Measurements from ENCODE around the gene ASMT. TPM values are rescaled to one million over a fixed set of nuclear protein-coding genes. Genes with fewer than 3 reads are reported as not detected.

ASMT gene
- polyA plus RNA-seq, 1 of the 3 experiments (the other 2 are of a cell fraction) = 0.26 TPM

- DNase-seq = no peak
- Histone ChIP-seq H3K27ac (ENCODE audit: low read depth in 2 of 2, low read length in 1 of 2) (no peak overlapping the region), H3K4me3 (ENCODE audit: low read depth in 2 of 2, low read length in 1 of 2) (no peak overlapping the region), H2AFZ (ENCODE audit: low read depth) (no peak overlapping the region), H3K27me3 (ENCODE audit: insufficient read depth) (peaks cover 30% of the 10 kb centered on the region; the same call in 1 of the 2 replicates), H3K9me3 (no peaks in the 10 kb centered on the region), H3F3A (replicated peaks; ENCODE audit: insufficient read depth) (no peaks in the 10 kb centered on the region), H4K20me1 (ENCODE audit: insufficient read depth) (no peaks in the 10 kb centered on the region), H3K4me1 (ENCODE audit: control insufficient read depth in 1 of 2, insufficient read depth in 2 of 2, low read depth in 1 of 2, low read length in 1 of 2) (no peaks in the 10 kb centered on the region), H3K79me2 (ENCODE audit: insufficient read depth) (no peaks in the 10 kb centered on the region), H3K9me2 (no peaks in the 10 kb centered on the region), H3K4me2 (no peak overlapping the region), H3K9ac (no peak overlapping the region), H3K36me3 (replicated peaks in 1 of 2; ENCODE audit: control insufficient read depth in 1 of 2, insufficient read depth in 2 of 2, low read length in 1 of 2) (no peaks in the 10 kb centered on the region)
- CTCF ChIA-PET = no interaction called here
- POLR2A ChIA-PET = no interaction called here
- WGBS (ENCODE audit: low lambda C conversion rate) = 68% methylated on average over 7 of the region's 7 CpGs
- no peak for TF ChIP-seq USF2 (IDR thresholded peaks at IDR 0.05; ENCODE audit: borderline replicate concordance, low read depth, low read length)
- no peak for TF ChIP-seq FOXM1 (IDR thresholded peaks at IDR 0.05; ENCODE audit: low read depth)
Observed at GRCh38 chrX:1629244-1629643, 14.4 kb downstream of the ASMT start.

GRCh38 chrX:1646009-1646408 is 31.1 kb downstream of the ASMT start:
- POLR2A ChIA-PET = no interaction called here
- no peaks in the 10 kb centered on the region for H3K79me2 ChIP-seq (ENCODE audit: insufficient read depth)

More at GRCh38 chrX:1646009-1646408, 31.1 kb downstream of the ASMT start:
- Histone ChIP-seq H3K27ac (ENCODE audit: low read depth in 2 of 2, low read length in 1 of 2) (no peak overlapping the region), H3K9ac (no peak overlapping the region), H3F3A (replicated peaks; ENCODE audit: insufficient read depth) (no peaks in the 10 kb centered on the region), H2AFZ (ENCODE audit: low read depth) (no peak overlapping the region), H4K20me1 (ENCODE audit: insufficient read depth) (no peaks in the 10 kb centered on the region), H3K4me3 (ENCODE audit: low read depth in 2 of 2, low read length in 1 of 2) (no peak overlapping the region), H3K27me3 (ENCODE audit: insufficient read depth) (peaks cover 15% of the 10 kb centered on the region; the same call in 1 of the 2 replicates), H3K36me3 (replicated peaks in 1 of 2; ENCODE audit: control insufficient read depth in 1 of 2, insufficient read depth in 2 of 2, low read length in 1 of 2) (no peaks in the 10 kb centered on the region), H3K9me3 (no peaks in the 10 kb centered on the region), H3K4me1 (ENCODE audit: control insufficient read depth in 1 of 2, insufficient read depth in 2 of 2, low read depth in 1 of 2, low read length in 1 of 2) (no peaks in the 10 kb centered on the region), H3K9me2 (no peaks in the 10 kb centered on the region), H3K4me2 (no peak overlapping the region)
- TF ChIP-seq CTCF (IDR thresholded peaks at IDR 0.05) (no peak), USF1 (IDR thresholded peaks at IDR 0.05; ENCODE audit: borderline replicate concordance, low read depth) (no peak), SMC3 (IDR thresholded peaks at IDR 0.05; ENCODE audit: low read depth, low read length) (no peak), TCF12 (IDR thresholded peaks at IDR 0.05) (no peak), REST (IDR thresholded peaks at IDR 0.05; ENCODE audit: low read depth, low read length) (no peak), FOXM1 (IDR thresholded peaks at IDR 0.05; ENCODE audit: low read depth) (no peak), POLR2AphosphoS5 (IDR thresholded peaks at IDR 0.05; ENCODE audit: low read depth, low read length) (no peak), RFX5 (IDR thresholded peaks at IDR 0.05; ENCODE audit: low read length) (no peak), PBX3 (IDR thresholded peaks at IDR 0.05) (no peak), ZBTB33 (IDR thresholded peaks at IDR 0.05; ENCODE audit: borderline replicate concordance, low read depth) (no peak), FOXJ3 (CRISPR knock-in tag; IDR thresholded peaks at IDR 0.05) (no peak), RXRA (IDR thresholded peaks at IDR 0.05; ENCODE audit: borderline replicate concordance, low read depth) (no peak), IRF3 (IDR thresholded peaks at IDR 0.05; ENCODE audit: low read depth, low read length) (no peak), JUND (IDR thresholded peaks at IDR 0.05) (no peak), NFIC (IDR thresholded peaks at IDR 0.05; ENCODE audit: borderline replicate concordance) (no peak)
- CTCF ChIA-PET = no interaction called here
- DNase-seq = no peak

All from SK-N-SH (cell line).